GM18858 (cell line): Measurements from ENCODE around the gene FAHD2A.
"Not testable (repeated sequence)": the region's sequence is repeated elsewhere in the genome, so short reads cannot be mapped to it uniquely, and the experiment has no call there.

Experiments used
- ATAC-seq: cut with Tn5 transposase; IDR thresholded peaks from one replicate; pipeline ENCODE4 v1.9.1; 2021; ENCODE audit not compliant: unreplicated experiment

Gene FAHD2A

GRCh38 chr2:95433973-95434372 lies 31.5 kb downstream of the FAHD2A start:
- not testable (repeated sequence) for ATAC-seq

- ATAC-seq, result not testable (repeated sequence)
These were observed 32.1 kb downstream of the FAHD2A start for GRCh38 chr2:95434507-95435076.

GRCh38 chr2:95435162-95435871 lies 32.8 kb downstream of the FAHD2A start:
- ATAC-seq, result not testable (repeated sequence)

- ATAC-seq, result not testable (repeated sequence)
These were observed 33.3 kb downstream of the FAHD2A start for GRCh38 chr2:95435872-95436209.

DNA sequence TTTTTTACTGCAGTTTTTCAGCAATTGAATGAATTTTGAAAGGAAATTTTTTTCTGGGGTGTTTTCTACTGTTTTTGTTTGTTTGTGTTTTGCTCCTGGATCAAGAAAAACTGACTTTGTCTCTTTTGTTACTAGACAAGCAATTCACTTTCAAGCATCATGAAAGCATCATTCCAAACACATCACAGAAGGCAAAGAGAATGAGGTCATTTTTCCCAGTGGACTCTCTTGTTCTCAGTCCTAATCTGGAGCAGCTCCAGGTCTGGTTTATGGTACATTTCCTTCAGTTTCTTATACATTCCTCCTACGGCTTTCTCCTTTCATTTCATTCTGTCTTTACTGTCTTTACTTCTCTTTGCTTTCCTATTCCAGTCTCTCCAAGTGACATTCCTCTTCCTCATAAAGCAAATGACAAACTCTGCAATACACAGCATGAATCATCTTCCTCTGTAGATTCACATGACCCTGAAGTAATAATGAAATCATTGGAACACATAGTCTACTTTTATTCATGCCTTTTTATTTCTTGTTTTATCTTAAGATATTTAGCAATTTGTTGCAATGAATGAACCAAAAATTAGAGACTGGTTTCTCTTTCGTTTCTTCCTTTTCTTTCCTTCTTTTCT lies 40.1 kb downstream of the FAHD2A start:
- not testable (repeated sequence) for ATAC-seq

GRCh38 chr2:95445317-95445716 lies 42.8 kb downstream of the FAHD2A start:
- not testable (repeated sequence) for ATAC-seq

DNA sequence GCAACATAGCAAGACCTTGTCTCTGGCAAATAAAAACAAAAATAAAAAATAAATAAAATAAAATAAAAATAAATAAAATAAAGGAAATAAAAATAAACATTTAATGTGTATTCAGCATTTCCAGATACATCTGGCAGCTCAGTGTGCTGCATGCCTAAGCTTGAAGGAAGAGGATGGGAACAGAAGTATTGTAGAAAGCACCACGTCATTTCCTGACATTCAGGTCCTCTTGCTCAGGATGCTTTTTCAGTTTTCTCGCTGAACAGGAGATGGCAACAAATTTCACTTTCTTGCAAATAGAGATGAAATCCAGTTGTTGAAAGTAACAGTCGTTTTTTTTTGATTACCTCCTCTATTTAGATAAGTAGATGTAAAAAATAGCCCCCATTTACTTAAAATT lies 60.8 kb downstream of the FAHD2A start:
- ATAC-seq, result not testable (repeated sequence)
